Measurements from ENCODE around the gene ZNF474. TPM values are rescaled to one million over a fixed set of nuclear protein-coding genes. Genes with fewer than 3 reads are reported as not detected.

ZNF474 gene
- total and polyA plus RNA-seq, 8 donors: 0.53 to 4.0 (median 2.2) TPM; not detected in 1

DNA sequence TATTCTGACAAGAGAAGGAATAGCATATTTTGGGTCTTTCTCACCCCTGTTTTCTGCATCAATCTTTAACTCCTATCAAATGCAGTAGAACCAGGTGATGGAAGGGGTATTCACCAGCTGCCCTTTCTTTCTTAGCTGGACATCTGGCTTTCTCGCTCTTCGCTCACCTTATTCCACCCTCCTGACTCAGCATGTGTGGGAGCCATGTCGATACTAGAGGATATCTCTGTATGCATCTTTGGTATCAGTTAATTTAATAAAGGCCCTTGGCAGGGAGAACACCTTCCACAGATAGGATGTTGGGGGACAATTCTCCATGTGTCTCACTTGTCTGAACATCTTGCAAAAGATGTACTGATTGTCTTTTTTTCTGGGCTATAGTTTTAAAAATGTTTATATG lies 71.5 kb downstream of the ZNF474 start:
- Histone ChIP-seq H3K4me3 (no peak overlapping the region), H3K27me3 (no peaks in the 10 kb centered on the region), H3K36me3 (no peaks in the 10 kb centered on the region), H3K27ac (no peak overlapping the region), H3K4me1 (no peaks in the 10 kb centered on the region), H3K9me3 (no peaks in the 10 kb centered on the region)
- TF ChIP-seq, protein P1, sequence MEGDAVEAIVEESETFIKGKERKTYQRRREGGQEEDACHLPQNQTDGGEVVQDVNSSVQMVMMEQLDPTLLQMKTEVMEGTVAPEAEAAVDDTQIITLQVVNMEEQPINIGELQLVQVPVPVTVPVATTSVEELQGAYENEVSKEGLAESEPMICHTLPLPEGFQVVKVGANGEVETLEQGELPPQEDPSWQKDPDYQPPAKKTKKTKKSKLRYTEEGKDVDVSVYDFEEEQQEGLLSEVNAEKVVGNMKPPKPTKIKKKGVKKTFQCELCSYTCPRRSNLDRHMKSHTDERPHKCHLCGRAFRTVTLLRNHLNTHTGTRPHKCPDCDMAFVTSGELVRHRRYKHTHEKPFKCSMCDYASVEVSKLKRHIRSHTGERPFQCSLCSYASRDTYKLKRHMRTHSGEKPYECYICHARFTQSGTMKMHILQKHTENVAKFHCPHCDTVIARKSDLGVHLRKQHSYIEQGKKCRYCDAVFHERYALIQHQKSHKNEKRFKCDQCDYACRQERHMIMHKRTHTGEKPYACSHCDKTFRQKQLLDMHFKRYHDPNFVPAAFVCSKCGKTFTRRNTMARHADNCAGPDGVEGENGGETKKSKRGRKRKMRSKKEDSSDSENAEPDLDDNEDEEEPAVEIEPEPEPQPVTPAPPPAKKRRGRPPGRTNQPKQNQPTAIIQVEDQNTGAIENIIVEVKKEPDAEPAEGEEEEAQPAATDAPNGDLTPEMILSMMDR (IDR thresholded peaks at IDR 0.05): no peak
- intact Hi-C loops (cut with DNase I): no loop called here
- DNase-seq (no peak), ATAC-seq (no peak)

DNA sequence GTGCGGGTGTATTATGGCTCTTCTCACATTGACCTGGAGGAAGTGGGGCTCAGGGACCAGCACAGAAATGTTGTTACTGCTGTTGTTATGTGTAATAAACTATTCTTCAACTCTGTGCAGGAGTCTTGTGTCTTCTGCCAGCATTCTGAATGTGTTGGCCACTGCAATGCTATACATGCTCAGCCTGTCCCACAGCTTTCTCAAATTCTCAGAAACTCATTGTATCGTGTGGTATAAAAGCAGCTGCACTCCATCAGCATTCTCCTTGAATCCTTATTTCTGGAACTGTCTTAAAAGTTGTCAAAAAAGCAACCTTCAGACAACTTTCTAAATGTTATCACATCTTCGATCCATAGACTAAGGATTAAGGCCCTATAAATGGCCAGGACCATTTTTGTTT lies 72.0 kb downstream of the ZNF474 start:
- intact Hi-C loops (cut with DNase I): no loop called here
- no peaks in the 10 kb centered on the region for H3K9me3 ChIP-seq
- H3K36me3 ChIP-seq: no peaks in the 10 kb centered on the region
- no peak overlapping the region for H3K27ac ChIP-seq
- H3K4me3 ChIP-seq: no peak overlapping the region
- no peaks in the 10 kb centered on the region for H3K4me1 ChIP-seq
- TF ChIP-seq, protein P1 (IDR thresholded peaks at IDR 0.05): no peak
- DNase-seq: peak in 1 of 4 donors; percentile 41
- ATAC-seq: no peak
- no peaks in the 10 kb centered on the region for H3K27me3 ChIP-seq

DNA sequence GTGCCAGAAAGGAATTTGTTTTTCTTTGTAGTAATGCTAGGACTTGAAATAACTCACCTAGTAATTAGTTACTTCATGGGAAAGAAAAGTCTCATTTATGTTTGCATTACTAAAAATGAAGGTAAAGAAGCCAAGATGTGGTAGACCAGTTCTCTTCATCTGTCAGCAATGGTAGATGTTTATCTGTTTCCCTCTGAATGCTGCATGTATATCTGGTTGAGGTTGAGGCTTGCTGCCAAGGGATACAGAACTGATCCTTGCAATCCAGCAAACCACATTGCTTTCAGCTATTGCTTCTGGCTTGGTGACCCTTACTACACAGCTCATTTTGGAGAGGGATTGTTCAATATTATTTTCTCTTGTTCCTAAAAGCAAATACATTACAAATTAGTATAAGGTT lies 73.6 kb downstream of the ZNF474 start:
- Histone ChIP-seq H3K9me3 (no peaks in the 10 kb centered on the region), H3K4me1 (no peaks in the 10 kb centered on the region), H3K36me3 (no peaks in the 10 kb centered on the region), H3K4me3 (no peak overlapping the region), H3K27me3 (no peaks in the 10 kb centered on the region), H3K27ac (no peak overlapping the region)
- no peak for ATAC-seq
- no peak for DNase-seq
- TF ChIP-seq, protein P1 (IDR thresholded peaks at IDR 0.05): no peak
- intact Hi-C loops (cut with DNase I): no loop called here

Other genes starting within 250 kb of the ZNF474 start
- 10 to 100 TPM; 11.1 to 13.8 TPM for gene SRFBP1, start 167.6 kb upstream of the ZNF474 start, total RNA-seq
- 10 to 100 TPM; 16.6 to 19.4 (median 17.4) TPM for gene SRFBP1, start 167.6 kb upstream of the ZNF474 start, polyA plus RNA-seq (ENCODE audit: insufficient read length in 6 of 6)
- 10 to 100 TPM; 23.2 to 59.1 TPM for gene LOX, start 51.3 kb upstream of the ZNF474 start, total RNA-seq
- gene LOX, start 51.3 kb upstream of the ZNF474 start, polyA plus RNA-seq (ENCODE audit: insufficient read length in 6 of 6): 10 to 100 TPM; 23.9 to 35.5 (median 26.5) TPM
- 1 to 10 TPM; 2.1 to 3.2 TPM for gene SNCAIP, start 182.7 kb downstream of the ZNF474 start, total RNA-seq
- gene SNCAIP, start 182.7 kb downstream of the ZNF474 start, polyA plus RNA-seq (ENCODE audit: insufficient read length in 6 of 6): 10 to 100 TPM; 16.0 to 23.4 (median 17.9) TPM